T-helper 2 cell treated with Interferon-gamma antibody and Interleukin-4, amounts not matched to agents 5 μg/mL and 100 μg/mL, for 36 hours (primary cell): ENCODE results near the gene CDK17.
"Not testable (repeated sequence)": the region's sequence is repeated elsewhere in the genome, so short reads cannot be mapped to it uniquely, and the experiment has no call there.

Experiments
- DNase-seq: peaks from one replicate; pipeline ENCODE4 v3.0.0; 2021; ENCODE audit warnings: low spot score
- H3K27ac Mint-ChIP-seq: one replicate; pipeline ENCODE4 v1.8.0; 2021; ENCODE audit warnings: mild to moderate bottlenecking, mixed read lengths
- H3K27me3 Mint-ChIP-seq: one replicate; pipeline ENCODE4 v1.8.0; 2021; ENCODE audit warnings: low read depth, mixed read lengths
- H3K36me3 Mint-ChIP-seq: one replicate; pipeline ENCODE4 v1.8.0; 2021; ENCODE audit warnings: low read depth, mixed read lengths
- H3K4me1 Mint-ChIP-seq: one replicate; pipeline ENCODE4 v1.8.0; 2021; ENCODE audit warnings: low read depth, mixed read lengths
- H3K4me3 Mint-ChIP-seq: one replicate; pipeline ENCODE4 v1.8.0; 2022; ENCODE audit warnings: mild to moderate bottlenecking, moderate library complexity, mixed read lengths
- H3K9me3 Mint-ChIP-seq: one replicate; pipeline ENCODE4 v1.8.0; 2021; ENCODE audit warnings: mixed read lengths

The CDK17 gene

GRCh38 chr12:96322720-96323119 is 77.5 kb downstream of the CDK17 start:
- DNase-seq = no peak
- Mint-ChIP-seq H3K27me3 (no peaks in the 10 kb centered on the region), H3K4me1 (peaks cover 25% of the 10 kb centered on the region), H3K9me3 (peaks cover 11% of the 10 kb centered on the region), H3K27ac (no peak overlapping the region), H3K36me3 (peaks cover 35% of the 10 kb centered on the region), H3K4me3 (no peak overlapping the region)

GRCh38 chr12:96321941-96322340 is 78.3 kb downstream of the CDK17 start:
- Mint-ChIP-seq H3K4me1 (peaks cover 19% of the 10 kb centered on the region), H3K4me3 (no peak overlapping the region), H3K27me3 (no peaks in the 10 kb centered on the region), H3K36me3 (peaks cover 34% of the 10 kb centered on the region), H3K27ac (no peak overlapping the region), H3K9me3 (peaks cover 12% of the 10 kb centered on the region)
- DNase-seq = no peak

DNA sequence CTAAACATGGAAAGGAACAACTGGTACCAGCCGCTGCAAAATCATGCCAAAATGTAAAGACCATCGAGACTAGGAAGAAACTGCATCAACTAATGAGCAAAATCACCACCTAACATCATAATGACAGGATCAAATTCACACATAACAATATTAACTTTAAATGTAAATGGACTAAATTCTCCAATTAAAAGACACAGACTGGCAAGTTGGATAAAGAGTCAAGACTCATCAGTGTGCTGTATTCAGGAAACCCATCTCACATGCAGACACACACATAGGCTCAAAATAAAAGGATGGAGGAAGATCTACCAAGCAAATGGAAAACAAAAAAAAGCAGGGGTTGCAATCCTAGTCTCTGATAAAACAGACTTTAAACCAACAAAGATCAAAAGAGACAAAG is 82.4 kb downstream of the CDK17 start:
- H3K4me1 Mint-ChIP-seq = peaks cover 15% of the 10 kb centered on the region
- H3K36me3 Mint-ChIP-seq = peaks cover 20% of the 10 kb centered on the region
- H3K9me3 Mint-ChIP-seq = peaks cover 12% of the 10 kb centered on the region
- not testable (repeated sequence) for H3K4me3 Mint-ChIP-seq, H3K27ac Mint-ChIP-seq, H3K27me3 Mint-ChIP-seq, DNase-seq

DNA sequence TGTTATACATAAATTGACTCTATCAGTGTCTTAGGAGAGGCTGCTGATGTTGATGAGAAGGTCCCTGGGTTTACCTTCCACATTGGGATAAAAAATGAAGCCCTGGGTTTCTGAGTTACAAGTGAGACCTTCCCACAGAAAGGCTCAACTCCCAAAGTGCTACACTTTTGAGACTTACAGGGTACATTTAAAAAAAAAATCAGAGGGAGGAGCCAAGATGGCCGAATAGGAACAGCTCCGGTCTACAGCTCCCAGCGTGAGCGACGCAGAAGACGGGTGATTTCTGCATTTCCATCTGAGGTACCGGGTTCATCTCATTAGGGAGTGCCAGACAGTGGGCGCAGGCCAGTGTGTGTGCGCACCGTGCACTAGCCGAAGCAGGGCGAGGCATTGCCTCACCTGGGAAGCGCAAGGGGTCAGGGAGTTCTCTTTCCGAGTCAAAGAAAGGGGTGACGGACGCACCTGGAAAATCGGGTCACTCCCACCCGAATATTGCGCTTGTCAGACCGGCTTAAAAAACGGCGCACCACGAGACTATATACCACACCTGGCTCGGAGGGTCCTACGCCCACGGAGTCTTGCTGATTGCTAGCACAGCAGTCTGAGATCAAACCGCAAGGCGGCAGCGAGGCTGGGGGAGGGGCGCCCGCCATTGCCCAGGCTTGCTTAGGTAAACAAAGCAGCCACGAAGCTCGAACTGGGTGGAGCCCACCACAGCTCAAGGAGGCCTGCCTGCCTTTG is 84.3 kb downstream of the CDK17 start:
- H3K4me1 Mint-ChIP-seq = peaks cover 13% of the 10 kb centered on the region
- peak overlapping the region; percentile 90 for H3K4me3 Mint-ChIP-seq
- not testable (repeated sequence) for H3K27me3 Mint-ChIP-seq, DNase-seq, H3K9me3 Mint-ChIP-seq
- H3K36me3 Mint-ChIP-seq = peaks cover 12% of the 10 kb centered on the region
- H3K27ac Mint-ChIP-seq = peak overlapping the region; percentile 72

DNA sequence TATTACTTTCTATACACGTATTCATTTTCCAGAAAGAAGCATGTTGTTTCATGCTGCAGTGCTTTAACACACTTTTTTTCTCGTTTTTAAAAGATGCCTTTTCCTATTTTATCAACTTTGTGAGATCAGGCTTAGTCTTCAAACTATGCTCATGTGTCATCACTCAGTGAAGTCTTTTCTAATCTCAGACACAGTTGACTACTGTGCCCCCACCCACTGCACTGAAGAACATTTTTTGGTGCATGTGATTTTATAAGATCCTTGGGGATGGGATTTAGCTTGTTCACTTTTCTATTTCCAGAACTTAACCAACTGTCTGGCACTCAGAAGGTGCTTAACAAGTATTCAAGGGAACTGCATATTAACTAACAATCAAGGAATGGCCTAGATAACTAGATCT is 85.5 kb downstream of the CDK17 start:
- Mint-ChIP-seq H3K9me3 (peaks cover 4% of the 10 kb centered on the region), H3K36me3 (peaks cover 14% of the 10 kb centered on the region), H3K27me3 (no peaks in the 10 kb centered on the region), H3K4me1 (peaks cover 13% of the 10 kb centered on the region), H3K27ac (peak overlapping the region; percentile 61), H3K4me3 (peak overlapping the region; percentile 18)
- no peak for DNase-seq

- Mint-ChIP-seq H3K27me3 (no peaks in the 10 kb centered on the region), H3K9me3 (peaks cover 4% of the 10 kb centered on the region), H3K4me1 (peaks cover 13% of the 10 kb centered on the region), H3K4me3 (no peak overlapping the region), H3K36me3 (peaks cover 16% of the 10 kb centered on the region), H3K27ac (no peak overlapping the region)
- DNase-seq = no peak
These were observed 86.6 kb downstream of the CDK17 start for GRCh38 chr12:96313606-96314005.

DNA sequence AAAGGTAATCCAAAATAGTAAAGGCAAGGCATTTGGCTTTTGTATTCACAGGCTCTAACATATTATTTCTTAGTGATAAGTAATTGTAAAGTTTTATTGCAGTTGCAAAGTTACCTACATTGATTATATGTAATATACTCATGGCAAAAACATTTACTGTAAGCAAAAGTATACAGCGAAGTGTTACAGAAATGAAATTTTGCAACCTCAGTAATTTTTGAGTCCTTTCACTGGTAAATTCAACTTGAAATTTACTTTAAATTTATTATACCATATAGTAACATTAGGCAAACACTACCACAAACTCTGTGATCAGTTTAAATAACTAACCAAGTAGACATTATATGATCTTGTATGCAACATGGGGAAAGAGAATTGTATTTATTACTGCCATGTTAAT is 89.0 kb downstream of the CDK17 start:
- Mint-ChIP-seq H3K27ac (no peak overlapping the region), H3K4me1 (peaks cover 12% of the 10 kb centered on the region), H3K4me3 (no peak overlapping the region), H3K9me3 (no peaks in the 10 kb centered on the region), H3K27me3 (no peaks in the 10 kb centered on the region), H3K36me3 (peaks cover 18% of the 10 kb centered on the region)
- DNase-seq = no peak

- Mint-ChIP-seq H3K36me3 (peaks cover 18% of the 10 kb centered on the region), H3K27me3 (no peaks in the 10 kb centered on the region), H3K27ac (no peak overlapping the region), H3K9me3 (no peaks in the 10 kb centered on the region), H3K4me1 (peaks cover 7% of the 10 kb centered on the region), H3K4me3 (no peak overlapping the region)
- no peak for DNase-seq
These were observed 90.2 kb downstream of the CDK17 start for GRCh38 chr12:96310067-96310466.

DNA sequence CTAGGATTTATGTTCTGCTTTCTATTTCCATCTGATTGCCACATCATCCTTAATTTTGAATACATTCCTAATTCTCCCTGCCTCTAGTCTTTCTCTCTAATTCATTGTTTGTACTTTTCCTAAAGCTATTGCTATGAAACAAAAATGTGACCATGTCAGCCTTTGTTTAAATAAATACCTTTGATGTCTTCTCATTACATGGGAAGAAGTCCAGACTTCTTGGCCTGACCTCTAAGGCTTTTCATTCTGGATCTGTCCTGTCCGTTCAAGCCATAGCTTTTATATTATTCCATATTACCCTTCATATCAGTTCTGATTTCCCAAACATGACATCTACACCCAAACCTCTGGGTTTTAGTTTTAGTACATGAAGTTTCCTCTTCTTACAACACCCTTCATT is 91.4 kb downstream of the CDK17 start:
- Mint-ChIP-seq H3K4me3 (no peak overlapping the region), H3K27ac (no peak overlapping the region), H3K27me3 (no peaks in the 10 kb centered on the region), H3K4me1 (peaks cover 2% of the 10 kb centered on the region), H3K9me3 (no peaks in the 10 kb centered on the region), H3K36me3 (peaks cover 18% of the 10 kb centered on the region)
- DNase-seq = no peak

- Mint-ChIP-seq H3K4me3 (no peak overlapping the region), H3K27me3 (no peaks in the 10 kb centered on the region), H3K36me3 (peaks cover 17% of the 10 kb centered on the region), H3K4me1 (peaks cover 4% of the 10 kb centered on the region), H3K27ac (no peak overlapping the region), H3K9me3 (no peaks in the 10 kb centered on the region)
- DNase-seq = no peak
These were observed 94.6 kb downstream of the CDK17 start for GRCh38 chr12:96305665-96306064.

GRCh38 chr12:96303653-96304052 is 96.6 kb downstream of the CDK17 start:
- no peak for DNase-seq
- no peaks in the 10 kb centered on the region for H3K27me3 Mint-ChIP-seq
- no peak overlapping the region for H3K27ac Mint-ChIP-seq
- no peaks in the 10 kb centered on the region for H3K9me3 Mint-ChIP-seq
- H3K4me1 Mint-ChIP-seq = peaks cover 5% of the 10 kb centered on the region
- no peak overlapping the region for H3K4me3 Mint-ChIP-seq
- peaks cover 17% of the 10 kb centered on the region for H3K36me3 Mint-ChIP-seq

- H3K9me3 Mint-ChIP-seq = no peaks in the 10 kb centered on the region
- peaks cover 5% of the 10 kb centered on the region for H3K4me1 Mint-ChIP-seq
- DNase-seq = no peak
- peaks cover 17% of the 10 kb centered on the region for H3K36me3 Mint-ChIP-seq
- H3K27ac Mint-ChIP-seq = no peak overlapping the region
- no peak overlapping the region for H3K4me3 Mint-ChIP-seq
- H3K27me3 Mint-ChIP-seq = no peaks in the 10 kb centered on the region
These were observed 97.4 kb downstream of the CDK17 start for GRCh38 chr12:96302687-96303310.

- peaks cover 7% of the 10 kb centered on the region for H3K4me1 Mint-ChIP-seq
- no peaks in the 10 kb centered on the region for H3K27me3 Mint-ChIP-seq
- no peak for DNase-seq
- no peak overlapping the region for H3K4me3 Mint-ChIP-seq
- no peaks in the 10 kb centered on the region for H3K9me3 Mint-ChIP-seq
- no peak overlapping the region for H3K27ac Mint-ChIP-seq
- peaks cover 18% of the 10 kb centered on the region for H3K36me3 Mint-ChIP-seq
These were observed 98.5 kb downstream of the CDK17 start for GRCh38 chr12:96301732-96302131.

DNA sequence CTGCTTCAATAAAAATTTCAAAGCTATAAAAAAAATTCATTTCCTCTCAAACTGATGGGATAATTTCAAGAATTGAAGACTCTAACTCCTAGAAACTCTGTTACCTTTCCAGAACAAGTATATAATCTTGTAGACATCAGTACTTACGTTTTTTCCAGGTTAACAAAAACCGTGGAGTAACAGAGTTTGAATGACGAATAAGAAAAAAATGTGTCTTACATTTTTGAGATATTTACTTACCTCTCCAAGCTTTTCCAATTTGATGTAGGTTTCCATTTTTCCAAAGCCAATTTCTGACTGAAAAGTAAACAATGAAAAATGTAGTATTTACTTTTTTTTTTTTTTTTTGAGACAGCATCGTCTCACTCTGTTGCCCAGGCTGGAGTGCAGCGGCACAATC is 100.2 kb downstream of the CDK17 start:
- H3K27me3 Mint-ChIP-seq = no peaks in the 10 kb centered on the region
- no peak overlapping the region for H3K27ac Mint-ChIP-seq
- DNase-seq = no peak
- H3K9me3 Mint-ChIP-seq = no peaks in the 10 kb centered on the region
- peaks cover 26% of the 10 kb centered on the region for H3K36me3 Mint-ChIP-seq
- H3K4me1 Mint-ChIP-seq = peaks cover 15% of the 10 kb centered on the region
- H3K4me3 Mint-ChIP-seq = no peak overlapping the region

GRCh38 chr12:96297504-96297903 is 102.7 kb downstream of the CDK17 start:
- no peak overlapping the region for H3K27ac Mint-ChIP-seq
- peaks cover 20% of the 10 kb centered on the region for H3K4me1 Mint-ChIP-seq
- no peaks in the 10 kb centered on the region for H3K9me3 Mint-ChIP-seq
- DNase-seq = no peak
- no peak overlapping the region for H3K4me3 Mint-ChIP-seq
- H3K36me3 Mint-ChIP-seq = peaks cover 39% of the 10 kb centered on the region
- no peaks in the 10 kb centered on the region for H3K27me3 Mint-ChIP-seq
